ENCODE measurements around the gene ADAMTS13. TPM values are rescaled to one million over a fixed set of nuclear protein-coding genes. Genes with fewer than 3 reads are reported as not detected.

The ADAMTS13 gene
- total RNA-seq, 6 experiments from 2014 or later: 8.1 to 27.7 (median 11.3) TPM

DNA sequence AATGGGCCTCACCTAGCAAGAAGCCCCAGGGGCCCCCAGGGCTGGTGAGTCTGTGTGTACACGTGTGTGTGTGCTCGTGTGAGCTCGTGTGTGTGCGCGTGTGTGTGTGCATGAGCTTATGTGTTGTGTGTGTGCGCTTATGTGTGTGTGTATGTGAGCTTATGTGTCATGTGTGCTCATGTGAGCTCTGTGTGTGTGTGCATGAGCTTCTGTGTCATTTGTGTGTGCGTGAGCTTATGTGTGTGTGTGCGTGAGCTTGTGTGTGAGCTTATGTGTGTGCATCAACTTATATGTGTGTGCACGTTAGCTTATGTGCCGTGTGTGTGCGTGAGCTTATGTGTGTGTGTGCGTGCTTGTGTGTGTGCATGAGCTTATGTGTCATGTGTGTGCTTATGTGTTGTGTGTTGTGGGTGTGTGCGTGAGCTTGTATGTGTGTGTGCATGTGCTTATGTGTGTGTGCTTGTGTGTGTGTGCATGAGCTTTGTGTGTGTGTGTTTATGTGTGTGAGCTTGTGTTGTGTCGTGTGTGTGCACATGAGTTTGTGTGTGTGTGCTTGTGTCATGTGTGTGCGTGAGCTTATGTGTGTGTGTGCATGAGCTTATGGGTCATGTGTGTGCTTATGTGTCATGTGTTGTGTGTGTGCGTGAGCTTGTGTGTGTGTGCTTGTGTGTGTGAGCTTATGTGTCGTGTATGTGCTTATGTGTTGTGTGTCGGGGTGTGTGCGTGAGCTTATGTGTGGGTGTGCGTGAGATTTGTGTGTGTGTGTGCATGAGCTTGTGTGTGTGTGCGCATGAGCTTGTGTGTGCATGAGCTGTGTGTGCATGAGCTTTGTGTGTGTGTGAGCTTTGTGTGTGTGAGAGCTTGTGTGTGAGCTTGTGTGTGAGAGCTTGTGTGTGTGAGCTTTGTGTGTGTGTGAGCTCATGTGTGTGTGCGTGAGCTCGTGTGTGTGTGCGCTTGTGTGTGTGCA, 73.4 kb downstream of the ADAMTS13 start:
- TF ChIP-seq, protein P1, sequence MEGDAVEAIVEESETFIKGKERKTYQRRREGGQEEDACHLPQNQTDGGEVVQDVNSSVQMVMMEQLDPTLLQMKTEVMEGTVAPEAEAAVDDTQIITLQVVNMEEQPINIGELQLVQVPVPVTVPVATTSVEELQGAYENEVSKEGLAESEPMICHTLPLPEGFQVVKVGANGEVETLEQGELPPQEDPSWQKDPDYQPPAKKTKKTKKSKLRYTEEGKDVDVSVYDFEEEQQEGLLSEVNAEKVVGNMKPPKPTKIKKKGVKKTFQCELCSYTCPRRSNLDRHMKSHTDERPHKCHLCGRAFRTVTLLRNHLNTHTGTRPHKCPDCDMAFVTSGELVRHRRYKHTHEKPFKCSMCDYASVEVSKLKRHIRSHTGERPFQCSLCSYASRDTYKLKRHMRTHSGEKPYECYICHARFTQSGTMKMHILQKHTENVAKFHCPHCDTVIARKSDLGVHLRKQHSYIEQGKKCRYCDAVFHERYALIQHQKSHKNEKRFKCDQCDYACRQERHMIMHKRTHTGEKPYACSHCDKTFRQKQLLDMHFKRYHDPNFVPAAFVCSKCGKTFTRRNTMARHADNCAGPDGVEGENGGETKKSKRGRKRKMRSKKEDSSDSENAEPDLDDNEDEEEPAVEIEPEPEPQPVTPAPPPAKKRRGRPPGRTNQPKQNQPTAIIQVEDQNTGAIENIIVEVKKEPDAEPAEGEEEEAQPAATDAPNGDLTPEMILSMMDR (IDR thresholded peaks at IDR 0.05): no peak
- TF ChIP-seq POLR2A (IDR thresholded peaks at IDR 0.05): no peak
- Histone ChIP-seq H3K36me3 (no peaks in the 10 kb centered on the region), H3K4me1 (peaks cover 0 to 8% (median 0%) of the 10 kb centered on the region in 4 donors), H3K4me3 (no peak overlapping the region), H3K27ac (no peak overlapping the region), H3K27me3 (no peaks in the 10 kb centered on the region), H3K9me3 (no peaks in the 10 kb centered on the region)
- 88% methylated on average over 17 of the region's 24 CpGs for WGBS (ENCODE audit: insufficient coverage, low coverage, low lambda C conversion rate, missing lambda C conversion rate)
- no peak for ATAC-seq
- intact Hi-C loops (cut with DNase I): no loop called here
- no peak for DNase-seq

DNA sequence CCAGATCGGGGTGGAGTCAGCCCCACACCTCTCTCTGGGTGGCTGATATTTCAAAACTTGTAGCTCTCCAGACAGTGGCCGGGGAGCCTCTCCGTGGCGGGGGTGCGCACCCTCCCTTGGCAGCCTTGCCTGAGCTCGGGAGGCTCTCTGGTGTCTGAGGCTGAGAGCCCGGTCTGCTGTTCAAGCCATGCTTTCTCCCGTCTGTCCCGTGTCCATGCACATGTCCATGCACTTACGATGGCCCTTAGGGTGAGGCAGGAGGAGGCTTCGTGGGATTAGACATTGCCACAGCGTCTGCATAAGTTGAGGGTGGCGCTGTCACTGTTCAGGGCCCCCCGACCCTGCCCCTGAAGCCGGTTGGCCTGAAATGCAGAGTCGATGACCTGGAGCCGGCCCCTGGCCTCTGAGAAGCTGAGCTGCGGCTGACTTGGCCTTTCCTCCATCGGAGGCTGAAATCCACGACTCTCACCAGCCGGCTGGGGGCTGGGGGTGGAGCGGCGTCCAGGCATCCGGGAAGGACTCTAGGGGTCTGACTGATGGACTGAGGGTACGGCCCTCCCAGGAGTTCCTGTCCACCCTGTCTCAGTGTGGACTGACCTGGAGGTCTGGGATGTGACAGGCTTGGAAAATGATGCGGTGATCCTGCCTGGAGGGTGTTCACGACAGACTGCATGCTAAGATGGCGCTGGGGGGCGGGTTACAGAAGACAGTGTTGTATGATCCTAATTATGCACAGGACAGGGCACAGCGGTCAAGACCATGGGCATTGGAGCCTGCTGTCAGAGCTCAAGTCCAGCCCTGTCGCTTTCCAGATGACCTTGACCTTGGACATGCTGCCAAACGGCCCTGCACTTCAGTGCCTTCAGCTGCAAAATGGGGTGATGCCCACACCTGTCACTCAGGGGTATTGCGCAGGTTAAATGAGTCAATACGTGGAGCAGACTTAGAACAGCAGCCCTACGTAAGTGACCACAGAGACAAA, 75.0 kb downstream of the ADAMTS13 start:
- peaks cover 0 to 3% (median 0%) of the 10 kb centered on the region in 4 donors for H3K9me3 ChIP-seq
- no peak overlapping the region for H3K27ac ChIP-seq
- DNase-seq (peak in 1 of 3 donors; percentile 18), ATAC-seq (no peak)
- H3K4me3 ChIP-seq: no peak overlapping the region
- TF ChIP-seq, protein P1 (IDR thresholded peaks at IDR 0.05): no peak
- TF ChIP-seq POLR2A (IDR thresholded peaks at IDR 0.05): no peak
- H3K4me1 ChIP-seq: peaks cover 0 to 8% (median 0%) of the 10 kb centered on the region in 4 donors
- intact Hi-C loops (cut with DNase I): no loop called here
- 50% methylated on average over 8 of the region's 35 CpGs for WGBS (ENCODE audit: insufficient coverage, low coverage, low lambda C conversion rate, missing lambda C conversion rate)
- no peaks in the 10 kb centered on the region for H3K27me3 ChIP-seq
- no peaks in the 10 kb centered on the region for H3K36me3 ChIP-seq

DNA sequence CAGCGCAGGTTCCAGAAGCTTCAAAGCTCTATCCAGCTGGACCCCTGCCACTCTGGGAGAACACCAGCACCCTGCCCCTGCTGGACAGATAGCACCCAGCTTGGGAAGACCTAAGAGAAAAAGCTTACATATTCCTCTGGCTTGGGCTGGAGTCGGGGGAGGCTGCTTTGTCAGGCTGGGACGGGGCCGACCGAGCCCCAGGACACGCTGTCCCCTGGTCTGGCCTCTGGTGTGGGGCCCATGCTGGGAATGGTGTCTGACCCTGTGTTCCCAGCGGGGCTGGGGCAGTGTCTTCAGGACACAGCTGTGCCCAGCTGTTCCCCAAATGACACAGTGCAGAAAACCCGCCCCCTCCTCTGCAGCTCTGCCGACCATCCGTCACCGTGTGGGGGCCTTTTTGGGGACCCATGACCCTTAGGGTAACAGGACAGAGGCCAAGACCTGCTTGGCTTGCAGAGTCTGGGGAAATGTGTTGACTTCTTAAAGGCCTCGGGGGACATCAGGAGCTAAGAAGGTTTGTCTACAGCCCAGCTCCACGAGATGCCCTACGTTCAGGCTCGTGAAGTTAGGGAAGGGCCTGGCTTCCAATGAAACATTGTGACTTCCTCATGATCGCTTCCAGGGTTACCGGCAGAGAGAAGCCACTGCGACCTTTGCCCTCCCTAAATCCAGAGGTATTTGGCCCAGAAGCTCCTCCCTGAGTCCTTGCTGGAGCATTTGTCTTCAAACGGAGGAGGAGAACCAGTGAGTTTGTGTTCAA, 77.1 kb downstream of the ADAMTS13 start:
- intact Hi-C loops (cut with DNase I): no loop called here
- TF ChIP-seq, protein P1 (IDR thresholded peaks at IDR 0.05): peak in 1 of 4 donors; percentile 15
- no peak for TF ChIP-seq POLR2A (IDR thresholded peaks at IDR 0.05)
- DNase-seq (peak in 1 of 3 donors; percentile 11), ATAC-seq (peak; percentile 11 to 70 (median 40))
- no peak overlapping the region for H3K4me3 ChIP-seq
- peaks cover 0 to 8% (median 0%) of the 10 kb centered on the region in 4 donors for H3K9me3 ChIP-seq
- 48% methylated on average over 5 of the region's 19 CpGs for WGBS (ENCODE audit: insufficient coverage, low coverage, low lambda C conversion rate, missing lambda C conversion rate)
- peaks cover 0 to 8% (median 0%) of the 10 kb centered on the region in 4 donors for H3K4me1 ChIP-seq
- no peaks in the 10 kb centered on the region for H3K36me3 ChIP-seq
- no peaks in the 10 kb centered on the region for H3K27me3 ChIP-seq
- no peak overlapping the region for H3K27ac ChIP-seq

DNA sequence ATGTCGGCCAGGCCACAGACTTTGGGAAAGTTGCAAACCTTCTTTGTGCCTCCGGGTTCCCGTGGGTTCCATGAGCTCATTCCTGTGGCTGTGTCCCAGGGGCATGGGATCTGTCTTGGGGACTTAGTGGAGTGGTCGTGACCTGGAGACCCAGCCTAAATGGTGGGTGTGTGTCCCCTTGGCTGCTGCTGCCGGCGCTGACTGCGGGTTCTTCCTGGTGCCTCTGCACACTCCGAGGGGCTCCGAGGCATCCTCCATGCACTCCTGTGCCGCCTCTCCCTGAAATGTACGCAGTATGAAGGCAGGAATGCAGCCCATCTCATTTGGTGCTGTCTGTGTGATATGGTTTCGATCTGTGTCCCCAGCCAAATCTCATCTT, 77.7 kb downstream of the ADAMTS13 start:
- ATAC-seq (no peak), DNase-seq (peak in 1 of 3 donors; percentile 7)
- H3K4me3 ChIP-seq: no peak overlapping the region
- H3K27ac ChIP-seq: no peak overlapping the region
- no peaks in the 10 kb centered on the region for H3K27me3 ChIP-seq
- intact Hi-C loops (cut with DNase I): loop anchor here in 1 of 2 donors (10.0 kb wide), 1 partner anchor 215 kb away; no protein-coding TSS in a partner anchor
- 30% methylated on average over 2 of the region's 12 CpGs for WGBS (ENCODE audit: insufficient coverage, low coverage, low lambda C conversion rate, missing lambda C conversion rate)
- H3K36me3 ChIP-seq: no peaks in the 10 kb centered on the region
- TF ChIP-seq, protein P1 (IDR thresholded peaks at IDR 0.05): no peak
- H3K9me3 ChIP-seq: peaks cover 0 to 8% (median 0%) of the 10 kb centered on the region in 4 donors
- peaks cover 0 to 8% (median 0%) of the 10 kb centered on the region in 4 donors for H3K4me1 ChIP-seq
